Heart left ventricle (tissue), 13 donors: Measurements from ENCODE around the gene SENP6.

Experiments used
- CTCF ChIP-seq, 12 donors: fragments of 200-600 bp; sonication (generic) in 4 of 12; IDR thresholded peaks; one replicate each; pipeline versions ENCODE4 v1.5.0 to v1.8.0; 2018 to 2022; ENCODE audit warnings: antibody characterized with exemption in 12 of 12, mild to moderate bottlenecking in 5 of 12
- POLR2A ChIP-seq, 2 donors: fragments of 450-650 bp; IDR thresholded peaks; one replicate each; pipeline ENCODE4 v1.6.1; 2017; ENCODE audit warnings: antibody characterized with exemption in 2 of 2, mild to moderate bottlenecking in 2 of 2, moderate library complexity in 2 of 2
- donor health status: ischemic (EF 13 %, LVEDD 7.1; RV severe dilation, severe dysfunction).
- donor health status: DM: no; HTN: yes; CAD: no.
- donor health status: DM: no; HTN: no; CAD: no.
- donor health status: ischemic (EF 25% LVEDD 6.9; RV normal size, moderate dysfunction).
- donor health status: ischemic (EF 25% LVEDD 5.7; RV mildly dilated, moderate dysfunction).
- donor health status: ischemic (EF 35%, LVEDD 5.7; RV mildly dilated, moderate dysfunction).
- donor health status: nonischemic (EF 11% LVEDD 7.7; RV severe dilation, severe dysfunction).
- donor health status: DM: yes; HTN: yes; CAD: no.
- donor health status: PGD.
- donor health status: ischemic (EF 29% LVEDD 5.4; RV normal size, mild dysfunction).
- donor health status: nonischemic (EF 23%, LVEDD 6.1; RV moderate dilation, normal function).

GRCh38 chr6:75603106-75603420, 1.4 kb downstream of the SENP6 start:
- no peak for TF ChIP-seq CTCF (IDR thresholded peaks at IDR 0.05)
- TF ChIP-seq POLR2A (IDR thresholded peaks at IDR 0.05): no peak
